Activated naive CD4-positive, alpha-beta T cell treated with anti-CD3 and anti-CD28 coated beads, Interleukin-2, amount 50 U/mL, for 72 hours (primary cell): Measurements from ENCODE around the gene TPR. TPM values are rescaled to one million over a fixed set of nuclear protein-coding genes. Genes with fewer than 3 reads are reported as not detected.
"Not testable (repeated sequence)": the region's sequence is repeated elsewhere in the genome, so short reads cannot be mapped to it uniquely, and the experiment has no call there.

ENCODE experiments used
- ATAC-seq, 2 donors: fragments of 150-1000 bp; cut with Tn5 transposase; 2 replicates each; pipeline ENCODE4 v1.10.0; 2021; ENCODE audit warnings: mild to moderate bottlenecking in 2 of 2, moderate library complexity in 2 of 2
- DNase-seq, 2 donors: peaks; one replicate each; pipeline ENCODE4 v3.0.0; 2021 to 2022; ENCODE audit warnings: low spot score in 2 of 2
- H3K27ac Mint-ChIP-seq, 2 donors: one replicate each; pipeline ENCODE4 v1.8.0; 2022; ENCODE audit warnings: mild to moderate bottlenecking in 2 of 2, mixed read lengths in 2 of 2
- H3K36me3 Mint-ChIP-seq, 2 donors: one replicate each; pipeline ENCODE4 v1.8.0; 2022; ENCODE audit warnings: mixed read lengths in 2 of 2
- H3K9me3 Mint-ChIP-seq, 2 donors: one replicate each; pipeline ENCODE4 v1.8.0; 2022; ENCODE audit warnings: mixed read lengths in 2 of 2
- total RNA-seq, 2 donors: library from RNA; stranded (reverse); gene quantifications; one replicate each; pipeline ENCODE4 v1.2.3, GENCODE V29; 2022

Gene TPR
- 100 to 1,000 TPM; 175 to 214 TPM for total RNA-seq

GRCh38 chr1:186375152-186375928, at the start of gene TPR, which contains the start of gene ODR4:
TSS of gene TPR (minus strand) at chr1:186375253. CDS start at chr1:186375028, 225 bp downstream.
TSS of gene ODR4 (plus strand) at chr1:186375838. CDS start at chr1:186379786, 3,948 bp downstream.
- peaks cover 23 to 26% of the 10 kb centered on the region in 2 donors for H3K36me3 Mint-ChIP-seq
- no peaks in the 10 kb centered on the region for H3K9me3 Mint-ChIP-seq
- peak; percentile 89 to 92 for ATAC-seq
- peak; percentile 94 to 96 for DNase-seq
- peak within 1 kb of the TSS; percentile 94 to 98 for H3K27ac Mint-ChIP-seq

GRCh38 chr1:186424539-186424938, 49.5 kb upstream of the TPR start:
- no peaks in the 10 kb centered on the region for H3K36me3 Mint-ChIP-seq
- H3K9me3 Mint-ChIP-seq, result no peaks in the 10 kb centered on the region
- ATAC-seq (no peak), DNase-seq (no peak)
- no peak overlapping the region for H3K27ac Mint-ChIP-seq

GRCh38 chr1:186421446-186421845, 46.4 kb upstream of the TPR start:
- Mint-ChIP-seq H3K27ac (no peak overlapping the region), H3K36me3 (peaks cover 0 to 6% of the 10 kb centered on the region in 2 donors), H3K9me3 (no peaks in the 10 kb centered on the region)
- no peak for DNase-seq
- ATAC-seq, result no peak

GRCh38 chr1:186420923-186421322, 45.9 kb upstream of the TPR start:
- peak in 1 of 2 donors; percentile 43 for ATAC-seq
- Mint-ChIP-seq H3K27ac (peak overlapping the region in 1 of 2 donors; percentile 31), H3K36me3 (peaks cover 0 to 6% of the 10 kb centered on the region in 2 donors), H3K9me3 (no peaks in the 10 kb centered on the region)
- no peak for DNase-seq

- no peaks in the 10 kb centered on the region for H3K9me3 Mint-ChIP-seq
- H3K36me3 Mint-ChIP-seq, result peaks cover 0 to 6% of the 10 kb centered on the region in 2 donors
- ATAC-seq (no peak), DNase-seq (no peak)
- H3K27ac Mint-ChIP-seq, result peak overlapping the region in 1 of 2 donors; percentile 17
These were observed 45.3 kb upstream of the TPR start for GRCh38 chr1:186420311-186420710.

GRCh38 chr1:186418503-186418902, 43.5 kb upstream of the TPR start:
- peaks cover 0 to 6% of the 10 kb centered on the region in 2 donors for H3K36me3 Mint-ChIP-seq
- no peaks in the 10 kb centered on the region for H3K9me3 Mint-ChIP-seq

GRCh38 chr1:186413319-186413718, 38.3 kb upstream of the TPR start:
- no peak for DNase-seq

More at GRCh38 chr1:186418503-186418902, 43.5 kb upstream of the TPR start:
- ATAC-seq (no peak), DNase-seq (no peak)
- H3K27ac Mint-ChIP-seq, result no peak overlapping the region

GRCh38 chr1:186409091-186409490, 34.0 kb upstream of the TPR start:
- no peaks in the 10 kb centered on the region for H3K9me3 Mint-ChIP-seq
- no peak overlapping the region for H3K27ac Mint-ChIP-seq
- peaks cover 0 to 5% of the 10 kb centered on the region in 2 donors for H3K36me3 Mint-ChIP-seq
- DNase-seq (no peak), ATAC-seq (peak in 1 of 2 donors; percentile 34)

More at GRCh38 chr1:186413319-186413718, 38.3 kb upstream of the TPR start:
- no peaks in the 10 kb centered on the region for H3K36me3 Mint-ChIP-seq
- H3K9me3 Mint-ChIP-seq, result no peaks in the 10 kb centered on the region
- H3K27ac Mint-ChIP-seq, result no peak overlapping the region
- ATAC-seq, result no peak

- DNase-seq, result no peak
- H3K9me3 Mint-ChIP-seq, result no peaks in the 10 kb centered on the region
- H3K36me3 Mint-ChIP-seq, result peaks cover 5 to 6% of the 10 kb centered on the region in 2 donors
- peak in 1 of 2 donors; percentile 71 for ATAC-seq
- no peak overlapping the region for H3K27ac Mint-ChIP-seq
These were observed 29.5 kb upstream of the TPR start for GRCh38 chr1:186404454-186405051.

GRCh38 chr1:186403632-186404031, 28.6 kb upstream of the TPR start:
- Mint-ChIP-seq H3K9me3 (no peaks in the 10 kb centered on the region), H3K27ac (no peak overlapping the region), H3K36me3 (peaks cover 5 to 6% of the 10 kb centered on the region in 2 donors)
- DNase-seq (no peak), ATAC-seq (no peak)

GRCh38 chr1:186401446-186401845, 26.4 kb upstream of the TPR start:
- H3K36me3 Mint-ChIP-seq, ATAC-seq, H3K27ac Mint-ChIP-seq, DNase-seq, H3K9me3 Mint-ChIP-seq: not testable (repeated sequence)

- H3K9me3 Mint-ChIP-seq, DNase-seq: not testable (repeated sequence)
These were observed 17.7 kb upstream of the TPR start for GRCh38 chr1:186392711-186393110.

GRCh38 chr1:186391841-186392240, 16.8 kb upstream of the TPR start:
- H3K27ac Mint-ChIP-seq, result no peak overlapping the region
- DNase-seq, result no peak
- H3K9me3 Mint-ChIP-seq, result no peaks in the 10 kb centered on the region
- ATAC-seq, result no peak
- peaks cover 0 to 6% of the 10 kb centered on the region in 2 donors for H3K36me3 Mint-ChIP-seq

More at GRCh38 chr1:186392711-186393110, 17.7 kb upstream of the TPR start:
- ATAC-seq, H3K36me3 Mint-ChIP-seq, H3K27ac Mint-ChIP-seq: not testable (repeated sequence)

GRCh38 chr1:186390925-186391324, 15.9 kb upstream of the TPR start:
- no peak for ATAC-seq
- no peak for DNase-seq
- peaks cover 0 to 6% of the 10 kb centered on the region in 2 donors for H3K36me3 Mint-ChIP-seq
- no peaks in the 10 kb centered on the region for H3K9me3 Mint-ChIP-seq
- H3K27ac Mint-ChIP-seq, result no peak overlapping the region

GRCh38 chr1:186386725-186387383, 11.8 kb upstream of the TPR start:
- Mint-ChIP-seq H3K9me3 (no peaks in the 10 kb centered on the region), H3K36me3 (peaks cover 2 to 6% of the 10 kb centered on the region in 2 donors), H3K27ac (no peak overlapping the region)
- DNase-seq (no peak), ATAC-seq (no peak)

- ATAC-seq, result peak in 1 of 2 donors; percentile 22
- peaks cover 20 to 21% of the 10 kb centered on the region in 2 donors for H3K36me3 Mint-ChIP-seq
- H3K27ac Mint-ChIP-seq, result peak overlapping the region; percentile 82 to 94
- DNase-seq, result no peak
- H3K9me3 Mint-ChIP-seq, result no peaks in the 10 kb centered on the region
These were observed 871 bp upstream of the TPR start for GRCh38 chr1:186375929-186376319.
